SK-N-SH (cell line): ENCODE data around the gene ADIPOR2.

Source experiments
- CTCF ChIP-seq: fragments of 200-600 bp; sonication (generic); IDR thresholded peaks from 2 replicates; pipeline ENCODE4 v1.6.1; 2017; ENCODE audit warnings: antibody characterized with exemption, mild to moderate bottlenecking, moderate library complexity
- EP300 ChIP-seq, 2 experiments: IDR thresholded peaks; 2 replicates each; pipeline versions ENCODE4 v1.4.0 to v1.6.1; 2012; ENCODE audit warnings: borderline replicate concordance in 1 of 2, low read depth in 1 of 2, low read length in 1 of 2
- EZH2phosphoT487 ChIP-seq: fragments of 200-600 bp; sonication (generic); IDR thresholded peaks from 2 replicates; pipeline ENCODE4 v1.6.1; 2017; ENCODE audit warnings: low read depth, mixed run types, mild to moderate bottlenecking, antibody characterized with exemption, moderate library complexity, borderline replicate concordance
- FOXJ3 ChIP-seq: sonication (generic); formaldehyde crosslinking; IDR thresholded peaks from 2 replicates; pipeline ENCODE4 v1.5.1; 2020; ENCODE audit warnings: mild to moderate bottlenecking, missing genetic modification reagents
- MAX ChIP-seq: IDR thresholded peaks from 2 replicates; pipeline ENCODE4 v1.4.0; 2012; ENCODE audit warnings: low read depth
- REST ChIP-seq: IDR thresholded peaks from 2 replicates; pipeline ENCODE4 v1.6.1; 2012; ENCODE audit warnings: mild to moderate bottlenecking, low read depth, low read length, moderate library complexity
- SMC3 ChIP-seq: IDR thresholded peaks from 2 replicates; pipeline ENCODE4 v1.6.1; 2012; ENCODE audit warnings: low read depth, low read length, improper control_type of control experiment
- TAF1 ChIP-seq: IDR thresholded peaks from 2 replicates; pipeline ENCODE4 v1.6.1; 2012; ENCODE audit warnings: low read depth, mild to moderate bottlenecking, low read length, moderate library complexity, borderline replicate concordance
- YY1 ChIP-seq: IDR thresholded peaks from 2 replicates; pipeline ENCODE4 v1.4.0; 2012; ENCODE audit warnings: low read depth, mild to moderate bottlenecking
- TF ChIP-seq, protein P1 (sequence below): IDR thresholded peaks from 2 replicates; pipeline ENCODE4 v1.4.0; 2012; ENCODE audit warnings: low read depth, borderline replicate concordance

- TF ChIP-seq FOXJ3 (CRISPR knock-in tag) (no peak), EZH2phosphoT487 (no peak), MAX (no peak), SMC3 (no peak), EP300 (IDR thresholded peaks at IDR 0.05; ENCODE audit: borderline replicate concordance in 1 of 2, low read depth in 1 of 2, low read length in 1 of 2) (no peak), REST (no peak), CTCF (no peak), YY1 (no peak), TAF1 (no peak)
- TF ChIP-seq, protein P1, sequence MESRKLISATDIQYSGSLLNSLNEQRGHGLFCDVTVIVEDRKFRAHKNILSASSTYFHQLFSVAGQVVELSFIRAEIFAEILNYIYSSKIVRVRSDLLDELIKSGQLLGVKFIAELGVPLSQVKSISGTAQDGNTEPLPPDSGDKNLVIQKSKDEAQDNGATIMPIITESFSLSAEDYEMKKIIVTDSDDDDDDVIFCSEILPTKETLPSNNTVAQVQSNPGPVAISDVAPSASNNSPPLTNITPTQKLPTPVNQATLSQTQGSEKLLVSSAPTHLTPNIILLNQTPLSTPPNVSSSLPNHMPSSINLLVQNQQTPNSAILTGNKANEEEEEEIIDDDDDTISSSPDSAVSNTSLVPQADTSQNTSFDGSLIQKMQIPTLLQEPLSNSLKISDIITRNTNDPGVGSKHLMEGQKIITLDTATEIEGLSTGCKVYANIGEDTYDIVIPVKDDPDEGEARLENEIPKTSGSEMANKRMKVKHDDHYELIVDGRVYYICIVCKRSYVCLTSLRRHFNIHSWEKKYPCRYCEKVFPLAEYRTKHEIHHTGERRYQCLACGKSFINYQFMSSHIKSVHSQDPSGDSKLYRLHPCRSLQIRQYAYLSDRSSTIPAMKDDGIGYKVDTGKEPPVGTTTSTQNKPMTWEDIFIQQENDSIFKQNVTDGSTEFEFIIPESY: no peak
These were observed 50.5 kb downstream of the ADIPOR2 start for GRCh38 chr12:1741154-1741949.
